T-helper 2 cell (primary cell): ENCODE data around the gene PRAMEF20.
A peak's percentile ranks its signal among the peaks of the same experiment; 100 is the strongest.

Experiments
- DNase-seq, 5 experiments: peaks; one replicate each; pipeline versions ENCODE4 v3.0.0 to v3.0.0-alpha.2; 2012 to 2022

PRAMEF20 gene

GRCh38 chr1:13465515-13465914 is 55.3 kb downstream of the PRAMEF20 start:
- DNase-seq, result no peak

- DNase-seq, result peak in 1 of 5 experiments; percentile 30
These were observed 59.1 kb downstream of the PRAMEF20 start for GRCh38 chr1:13469343-13469742.
